Measurements from ENCODE around the gene CYP11A1. TPM values are rescaled to one million over a fixed set of nuclear protein-coding genes. Genes with fewer than 3 reads are reported as not detected.

The CYP11A1 gene
- total and polyA plus RNA-seq, 2 experiments from 2014 or later, result 5.4 to 13.0 TPM

- no peak for DNase-seq (ENCODE audit: low read depth in 1 of 2, low spot score in 1 of 2)
- H3K4me1 ChIP-seq (ENCODE audit: low read depth), result no peaks in the 10 kb centered on the region
- H3K27me3 ChIP-seq, result no peaks in the 10 kb centered on the region
- no peak overlapping the region for H3K27ac ChIP-seq
- TF ChIP-seq CTCF (IDR thresholded peaks at IDR 0.05; ENCODE audit: low read depth, low read length), result no peak
- H3K36me3 ChIP-seq, result no peaks in the 10 kb centered on the region
- H3K9me3 ChIP-seq (ENCODE audit: low read depth), result no peaks in the 10 kb centered on the region
- H3K4me3 ChIP-seq, result no peak overlapping the region
These were observed 15.0 kb downstream of the CYP11A1 start for GRCh38 chr15:74352393-74352910.

- TF ChIP-seq CTCF (IDR thresholded peaks at IDR 0.05; ENCODE audit: low read depth, low read length), result no peak
- H3K4me1 ChIP-seq (ENCODE audit: low read depth), result no peaks in the 10 kb centered on the region
- no peak for DNase-seq (ENCODE audit: low read depth in 1 of 2, low spot score in 1 of 2)
- H3K4me3 ChIP-seq, result no peak overlapping the region
- no peaks in the 10 kb centered on the region for H3K36me3 ChIP-seq
- H3K27ac ChIP-seq, result no peak overlapping the region
- H3K9me3 ChIP-seq (ENCODE audit: low read depth), result no peaks in the 10 kb centered on the region
- no peaks in the 10 kb centered on the region for H3K27me3 ChIP-seq
These were observed 15.8 kb downstream of the CYP11A1 start for GRCh38 chr15:74351670-74352069.

- Histone ChIP-seq H3K27ac (no peak overlapping the region), H3K27me3 (no peaks in the 10 kb centered on the region), H3K4me3 (no peak overlapping the region), H3K9me3 (ENCODE audit: low read depth) (no peaks in the 10 kb centered on the region), H3K36me3 (no peaks in the 10 kb centered on the region), H3K4me1 (ENCODE audit: low read depth) (no peaks in the 10 kb centered on the region)
- no peak for DNase-seq (ENCODE audit: low read depth in 1 of 2, low spot score in 1 of 2)
- no peak for TF ChIP-seq CTCF (IDR thresholded peaks at IDR 0.05; ENCODE audit: low read depth, low read length)
These were observed 16.9 kb downstream of the CYP11A1 start for GRCh38 chr15:74350295-74351275.

- Histone ChIP-seq H3K36me3 (no peaks in the 10 kb centered on the region), H3K9me3 (ENCODE audit: low read depth) (no peaks in the 10 kb centered on the region), H3K4me3 (no peak overlapping the region), H3K27me3 (no peaks in the 10 kb centered on the region), H3K4me1 (ENCODE audit: low read depth) (no peaks in the 10 kb centered on the region), H3K27ac (no peak overlapping the region)
- no peak for DNase-seq (ENCODE audit: low read depth in 1 of 2, low spot score in 1 of 2)
- no peak for TF ChIP-seq CTCF (IDR thresholded peaks at IDR 0.05; ENCODE audit: low read depth, low read length)
These were observed 18.1 kb downstream of the CYP11A1 start for GRCh38 chr15:74349241-74349778.

GRCh38 chr15:74347757-74348250, 19.6 kb downstream of the CYP11A1 start:
- Histone ChIP-seq H3K27ac (no peak overlapping the region), H3K27me3 (no peaks in the 10 kb centered on the region), H3K36me3 (no peaks in the 10 kb centered on the region), H3K4me3 (no peak overlapping the region), H3K9me3 (ENCODE audit: low read depth) (no peaks in the 10 kb centered on the region), H3K4me1 (ENCODE audit: low read depth) (no peaks in the 10 kb centered on the region)
- no peak for TF ChIP-seq CTCF (IDR thresholded peaks at IDR 0.05; ENCODE audit: low read depth, low read length)
- no peak for DNase-seq (ENCODE audit: low read depth in 1 of 2, low spot score in 1 of 2)
